Thyroid gland (tissue), 4 donors: ENCODE data around the gene TOGARAM2.

Source experiments
- CTCF ChIP-seq, 6 experiments: fragments of 200-600 bp in 3 of 6; fragments of 450-650 bp in 3 of 6; sonication (generic) in 3 of 6; IDR thresholded peaks; one replicate each; pipeline ENCODE4 v1.5.1; 2016 to 2019; ENCODE audit warnings: antibody characterized with exemption in 6 of 6, mild to moderate bottlenecking in 2 of 6, inconsistent platforms in 1 of 6, moderate library complexity in 1 of 6
- POLR2A ChIP-seq, 2 donors: fragments of 450-650 bp; IDR thresholded peaks; one replicate each; pipeline ENCODE4 v1.6.1; 2017; ENCODE audit warnings: antibody characterized with exemption in 2 of 2, mild to moderate bottlenecking in 2 of 2, moderate library complexity in 1 of 2

- TF ChIP-seq CTCF (IDR thresholded peaks at IDR 0.05) (no peak), POLR2A (IDR thresholded peaks at IDR 0.05) (no peak)
Measured at GRCh38 chr2:29054430-29054829, 73.3 kb downstream of the TOGARAM2 start.
